Measurements from ENCODE around the gene DMD.

Gene DMD

DNA sequence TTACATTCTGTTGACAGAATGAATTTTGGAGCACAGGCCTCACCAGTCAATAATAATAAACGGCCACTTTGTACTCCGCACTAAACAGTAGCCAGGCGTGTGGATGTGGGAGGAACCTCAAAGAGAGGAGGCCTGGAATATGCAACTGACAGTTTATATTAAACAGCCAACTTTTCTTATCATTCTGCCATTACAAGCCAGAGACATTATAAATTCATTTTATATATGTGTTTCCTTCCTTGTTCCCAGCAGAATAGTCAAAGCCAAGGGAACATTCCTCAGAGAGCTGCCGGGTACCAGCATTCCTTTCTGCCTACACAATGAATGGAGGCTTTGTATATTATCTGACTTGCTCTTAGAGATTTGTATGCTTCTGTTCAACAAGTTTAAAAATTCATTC, 1703.0 kb downstream of the DMD start:
- POLR2A ChIA-PET: no interaction called here
- CTCF ChIA-PET: no interaction called here
- TF ChIP-seq, protein P1, sequence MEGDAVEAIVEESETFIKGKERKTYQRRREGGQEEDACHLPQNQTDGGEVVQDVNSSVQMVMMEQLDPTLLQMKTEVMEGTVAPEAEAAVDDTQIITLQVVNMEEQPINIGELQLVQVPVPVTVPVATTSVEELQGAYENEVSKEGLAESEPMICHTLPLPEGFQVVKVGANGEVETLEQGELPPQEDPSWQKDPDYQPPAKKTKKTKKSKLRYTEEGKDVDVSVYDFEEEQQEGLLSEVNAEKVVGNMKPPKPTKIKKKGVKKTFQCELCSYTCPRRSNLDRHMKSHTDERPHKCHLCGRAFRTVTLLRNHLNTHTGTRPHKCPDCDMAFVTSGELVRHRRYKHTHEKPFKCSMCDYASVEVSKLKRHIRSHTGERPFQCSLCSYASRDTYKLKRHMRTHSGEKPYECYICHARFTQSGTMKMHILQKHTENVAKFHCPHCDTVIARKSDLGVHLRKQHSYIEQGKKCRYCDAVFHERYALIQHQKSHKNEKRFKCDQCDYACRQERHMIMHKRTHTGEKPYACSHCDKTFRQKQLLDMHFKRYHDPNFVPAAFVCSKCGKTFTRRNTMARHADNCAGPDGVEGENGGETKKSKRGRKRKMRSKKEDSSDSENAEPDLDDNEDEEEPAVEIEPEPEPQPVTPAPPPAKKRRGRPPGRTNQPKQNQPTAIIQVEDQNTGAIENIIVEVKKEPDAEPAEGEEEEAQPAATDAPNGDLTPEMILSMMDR (IDR thresholded peaks at IDR 0.05; ENCODE audit: control extremely low read depth, extremely low read depth, low read depth, missing control alignments): no peak

DNA sequence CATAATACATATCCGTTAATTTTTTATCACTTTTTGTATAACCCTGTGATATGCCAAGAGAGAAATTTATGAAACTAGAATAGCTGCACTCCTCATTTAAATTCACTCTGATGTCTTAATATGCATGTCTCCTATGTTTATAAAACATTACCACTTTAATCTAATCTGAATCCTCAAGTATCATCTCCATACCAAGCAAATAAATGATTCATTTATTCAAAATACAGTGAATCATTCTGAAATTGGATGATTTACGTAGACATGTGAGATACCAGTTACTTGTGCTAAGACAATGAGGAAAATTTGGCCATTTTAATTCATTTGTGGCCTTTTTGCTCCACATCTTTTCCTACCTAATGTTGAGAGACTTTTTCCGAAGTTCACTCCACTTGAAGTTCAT, 1704.4 kb downstream of the DMD start:
- no peak for DNase-seq (ENCODE audit: extremely low spot score)
- POLR2A ChIA-PET: no interaction called here
- CTCF ChIA-PET: no interaction called here
- TF ChIP-seq, protein P1 (IDR thresholded peaks at IDR 0.05; ENCODE audit: control extremely low read depth, extremely low read depth, low read depth, missing control alignments): no peak

More for the DNA sequence above, 1703.0 kb downstream of the DMD start:
- no peak for DNase-seq (ENCODE audit: extremely low spot score)

DNA sequence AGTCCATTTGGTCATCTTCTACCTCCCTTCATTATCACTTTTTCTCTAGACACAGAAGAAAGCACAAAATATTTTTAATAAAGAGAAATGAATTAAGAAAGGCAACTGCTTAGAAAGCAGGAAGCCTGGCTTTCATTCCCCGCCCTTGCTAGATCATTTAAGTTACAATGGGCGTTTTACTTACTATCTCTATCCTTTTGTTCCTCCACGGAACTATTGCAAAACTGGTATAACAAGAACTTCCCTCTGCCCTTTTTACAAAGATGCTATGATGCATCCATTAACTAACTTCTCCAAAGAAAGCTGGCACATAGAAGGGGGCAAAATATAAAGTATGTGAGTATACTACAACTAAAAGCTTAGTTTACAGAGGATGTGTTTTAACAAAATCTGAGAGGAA, 1705.0 kb downstream of the DMD start:
- no peak for DNase-seq (ENCODE audit: extremely low spot score)
- CTCF ChIA-PET: no interaction called here

DNA sequence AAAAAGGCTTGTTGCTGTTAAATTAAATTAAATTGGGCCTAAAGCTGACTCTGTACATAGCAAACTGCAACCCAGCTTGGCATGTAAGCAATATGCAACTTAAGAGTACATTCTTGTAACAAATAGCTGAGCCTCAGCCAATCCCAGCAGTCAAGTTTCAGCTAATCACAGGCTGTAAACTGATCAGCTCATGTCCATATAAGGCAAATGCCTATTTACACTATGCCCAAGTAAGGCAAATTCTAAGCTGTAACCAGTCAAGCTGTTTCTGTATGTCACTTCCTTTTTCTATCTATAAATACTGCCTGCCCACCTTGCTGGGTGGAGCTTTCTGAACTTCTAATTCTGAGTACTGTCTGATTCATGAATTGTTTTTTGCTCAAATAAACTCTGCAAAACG, 1710.4 kb downstream of the DMD start:
- POLR2A ChIA-PET: no interaction called here
- no peak for DNase-seq (ENCODE audit: extremely low spot score)
- CTCF ChIA-PET: no interaction called here
- TF ChIP-seq, protein P1 (IDR thresholded peaks at IDR 0.05; ENCODE audit: control extremely low read depth, extremely low read depth, low read depth, missing control alignments): no peak

More for the DNA sequence above, 1705.0 kb downstream of the DMD start:
- TF ChIP-seq, protein P1 (IDR thresholded peaks at IDR 0.05; ENCODE audit: control extremely low read depth, extremely low read depth, low read depth, missing control alignments): no peak
- POLR2A ChIA-PET: no interaction called here

DNA sequence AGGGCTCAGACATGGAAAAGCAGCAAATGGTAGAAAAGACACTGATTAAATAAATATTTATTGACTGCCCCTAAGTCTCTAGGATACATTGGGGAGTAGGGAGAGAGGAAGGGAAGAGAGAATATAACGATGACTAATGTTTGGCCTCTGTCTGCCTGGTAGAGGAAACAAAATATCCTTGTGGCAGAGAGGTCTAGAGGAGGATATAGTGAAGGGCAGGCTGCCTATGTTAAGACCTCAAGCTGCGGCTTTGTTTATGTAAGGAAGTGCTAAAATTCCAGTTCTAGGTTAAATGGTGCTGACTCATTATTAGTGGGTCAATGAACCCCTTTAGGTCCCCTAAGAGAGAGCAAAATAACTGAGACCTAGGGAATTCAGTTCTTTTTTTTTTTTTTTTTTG, 1712.2 kb downstream of the DMD start:
- ChIA-PET CTCF (no interaction called here), POLR2A (no interaction called here)
- DNase-seq (ENCODE audit: extremely low spot score): no peak
- TF ChIP-seq, protein P1 (IDR thresholded peaks at IDR 0.05; ENCODE audit: control extremely low read depth, extremely low read depth, low read depth, missing control alignments): no peak

DNA sequence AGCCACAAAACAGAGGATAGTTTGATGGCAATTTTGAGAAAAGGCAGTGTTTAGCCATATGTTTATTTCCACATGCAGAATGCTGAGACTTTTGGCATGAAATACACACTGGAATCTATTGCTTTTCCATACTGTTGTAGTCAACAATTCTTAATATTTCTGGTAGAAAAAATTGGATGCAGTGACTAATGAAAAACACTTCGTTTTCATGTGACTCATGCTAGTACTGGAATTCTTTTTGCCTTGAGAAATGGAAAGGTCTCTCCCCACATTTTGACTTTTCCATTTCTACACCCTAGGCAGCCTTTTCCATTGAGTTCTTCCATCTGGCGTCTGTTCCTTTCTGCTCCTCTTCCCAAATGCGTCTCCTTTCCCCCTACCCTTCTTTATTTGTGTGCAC, 1714.3 kb downstream of the DMD start:
- CTCF ChIA-PET: no interaction called here
- TF ChIP-seq, protein P1 (IDR thresholded peaks at IDR 0.05; ENCODE audit: control extremely low read depth, extremely low read depth, low read depth, missing control alignments): no peak

DNA sequence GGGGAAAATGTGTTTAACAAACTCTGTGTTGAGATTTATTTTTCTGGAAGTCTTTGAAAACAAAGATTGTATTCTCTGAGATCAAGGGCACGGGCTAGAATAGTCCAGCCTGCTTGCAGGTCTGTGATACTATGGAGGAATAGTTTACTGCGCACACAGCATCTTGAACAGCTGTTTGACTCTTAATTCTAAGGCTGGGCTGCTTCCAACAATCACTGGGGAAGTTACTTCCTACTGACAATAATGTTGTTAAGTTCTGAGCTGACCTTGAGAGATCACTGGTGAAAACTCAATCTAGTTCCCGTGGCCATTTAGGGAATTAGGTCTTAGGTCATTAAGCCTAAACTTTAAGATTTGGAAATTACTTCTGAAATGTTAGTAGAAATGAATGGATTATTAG, 1723.4 kb downstream of the DMD start:
- ChIA-PET CTCF (no interaction called here), POLR2A (no interaction called here)
- TF ChIP-seq, protein P1 (IDR thresholded peaks at IDR 0.05; ENCODE audit: control extremely low read depth, extremely low read depth, low read depth, missing control alignments): no peak
- no peak for DNase-seq (ENCODE audit: extremely low spot score)

More for the DNA sequence above, 1714.3 kb downstream of the DMD start:
- POLR2A ChIA-PET: no interaction called here
- DNase-seq (ENCODE audit: extremely low spot score): no peak

All from GM10248 (cell line).